AML-193 (cell line): ENCODE measurements around the gene HSFX1.

Source experiments
- DNase-seq, 2 experiments: peaks; one replicate each; lab custom pipeline; 2025; lab: John Stamatoyannopoulos, UW

HSFX1 gene

DNA sequence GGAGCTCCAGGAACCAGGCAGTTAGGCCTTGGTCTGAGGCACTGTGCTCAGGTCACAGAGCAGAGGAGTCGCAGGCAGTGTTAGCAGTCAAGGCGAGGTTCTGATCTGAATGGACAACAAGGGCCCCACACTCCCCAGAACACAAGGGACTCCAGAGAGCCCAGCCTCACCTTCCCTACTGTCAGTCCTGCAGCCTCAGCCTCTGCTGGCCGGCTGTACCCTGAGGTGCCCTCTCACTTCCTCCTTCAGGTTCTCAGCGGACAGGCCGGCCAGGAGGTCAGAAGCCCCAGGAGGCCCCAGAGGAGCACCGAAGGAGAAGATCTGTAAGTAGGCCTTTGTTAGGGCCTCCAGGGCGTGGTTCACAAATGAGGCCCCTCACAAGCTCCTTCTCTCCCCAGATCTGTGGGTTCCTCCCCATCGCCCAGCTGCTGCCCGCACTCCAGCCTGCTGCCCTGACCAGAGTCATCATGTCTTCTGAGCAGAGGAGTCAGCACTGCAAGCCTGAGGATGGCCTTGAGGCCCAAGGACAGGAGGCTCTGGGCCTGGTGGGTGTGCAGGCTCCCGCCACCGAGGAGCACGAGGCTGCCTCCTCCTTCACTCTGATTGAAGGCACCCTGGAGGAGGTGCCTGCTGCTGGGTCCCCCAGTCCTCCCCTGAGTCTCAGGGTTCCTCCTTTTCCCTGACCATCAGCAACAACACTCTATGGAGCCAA lies 34.0 kb downstream of the HSFX1 start:
- DNase-seq, result no peak

DNA sequence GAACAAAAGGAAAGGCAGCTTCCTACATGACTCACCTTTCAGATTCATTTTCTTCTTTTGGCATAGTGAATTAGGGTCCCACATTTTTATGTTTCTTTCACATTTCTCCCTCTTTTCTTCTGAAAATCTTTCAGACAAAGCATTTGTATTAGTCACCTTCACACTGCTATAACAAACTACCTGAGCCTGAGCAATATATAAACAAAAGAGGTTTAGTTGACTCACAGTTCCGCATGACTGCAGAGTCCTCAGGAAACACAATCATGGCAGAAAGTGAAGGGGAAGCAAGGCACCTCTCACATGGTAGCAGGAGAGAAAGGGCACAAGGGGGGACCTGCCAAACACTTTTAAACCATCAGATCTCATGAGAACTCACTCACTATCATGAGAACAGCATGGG lies 44.8 kb downstream of the HSFX1 start:
- no peak for DNase-seq

DNA sequence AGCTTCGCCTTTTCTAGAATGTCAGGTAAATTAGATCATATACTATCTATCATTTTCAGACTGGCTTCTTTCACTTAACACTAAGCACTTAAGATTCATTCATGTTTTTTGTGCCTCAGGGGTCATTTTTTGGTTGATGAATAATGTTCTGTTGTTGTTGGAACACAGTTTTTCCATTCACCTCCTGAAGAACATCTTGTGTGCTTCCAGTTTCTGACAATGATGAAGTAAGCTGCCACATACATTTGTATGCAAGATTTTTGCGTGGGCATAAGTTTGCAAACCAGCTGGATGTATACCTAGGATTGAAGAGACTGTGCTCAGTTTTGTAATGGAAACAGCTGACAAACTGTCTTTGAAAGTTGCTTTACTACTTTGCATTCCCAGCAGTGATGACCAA lies 45.5 kb downstream of the HSFX1 start:
- DNase-seq, result no peak

DNA sequence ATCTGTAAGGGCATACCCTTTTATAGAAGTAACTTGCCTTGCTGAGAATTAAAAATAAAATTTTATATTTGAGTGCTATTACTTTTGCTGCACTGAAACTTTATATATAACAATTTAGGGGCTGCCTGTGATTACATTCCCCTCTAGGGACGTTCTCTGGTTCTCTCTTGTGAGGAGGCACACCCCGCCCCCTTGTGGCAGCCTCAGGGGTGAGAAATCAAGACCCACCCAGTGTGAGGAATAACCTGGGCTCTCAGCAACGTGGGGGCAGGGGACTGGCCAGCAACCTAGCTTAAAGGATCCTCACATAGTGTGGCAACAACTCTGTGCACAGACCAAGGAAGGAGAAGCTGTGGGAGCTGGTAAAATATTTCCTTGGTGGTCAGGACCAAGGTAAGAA lies 51.6 kb downstream of the HSFX1 start:
- DNase-seq, result no peak
